Keratinocyte (primary cell): Measurements from ENCODE around the gene MINK1.

Experiments used
- EZH2 ChIP-seq: IDR thresholded peaks from one replicate; pipeline ENCODE4 v1.6.1; 2012; ENCODE audit warnings: inconsistent platforms, mild to moderate bottlenecking, low read length, moderate library complexity
- TF ChIP-seq, protein P1 (sequence below), 3 experiments: IDR thresholded peaks in 1 of 3; conservative IDR thresholded peaks in 1 of 3; optimal IDR thresholded peaks in 1 of 3; 2 replicates in 2 of 3; 3 replicates in 1 of 3; pipeline versions ENCODE3 to v1.5.1; 2011; ENCODE audit warnings: low read length in 3 of 3, mild to moderate bottlenecking in 3 of 3, moderate library complexity in 2 of 3, control low read depth in 1 of 3, inconsistent platforms in 1 of 3; ENCODE audit not compliant: insufficient read depth in 2 of 3; ENCODE audit errors: extremely low read depth in 1 of 3

DNA sequence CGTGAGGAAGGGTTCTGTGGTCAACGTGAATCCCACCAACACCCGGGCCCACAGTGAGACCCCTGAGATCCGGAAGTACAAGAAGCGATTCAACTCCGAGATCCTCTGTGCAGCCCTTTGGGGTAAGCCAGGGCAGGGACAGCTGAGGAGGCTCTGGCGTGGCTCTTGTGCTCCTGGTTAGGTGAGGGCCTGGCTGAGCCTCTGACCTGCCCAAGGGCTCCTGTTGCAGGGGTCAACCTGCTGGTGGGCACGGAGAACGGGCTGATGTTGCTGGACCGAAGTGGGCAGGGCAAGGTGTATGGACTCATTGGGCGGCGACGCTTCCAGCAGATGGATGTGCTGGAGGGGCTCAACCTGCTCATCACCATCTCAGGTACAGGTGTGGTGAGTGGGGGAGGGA, 62.0 kb downstream of the MINK1 start:
- TF ChIP-seq, protein P1, sequence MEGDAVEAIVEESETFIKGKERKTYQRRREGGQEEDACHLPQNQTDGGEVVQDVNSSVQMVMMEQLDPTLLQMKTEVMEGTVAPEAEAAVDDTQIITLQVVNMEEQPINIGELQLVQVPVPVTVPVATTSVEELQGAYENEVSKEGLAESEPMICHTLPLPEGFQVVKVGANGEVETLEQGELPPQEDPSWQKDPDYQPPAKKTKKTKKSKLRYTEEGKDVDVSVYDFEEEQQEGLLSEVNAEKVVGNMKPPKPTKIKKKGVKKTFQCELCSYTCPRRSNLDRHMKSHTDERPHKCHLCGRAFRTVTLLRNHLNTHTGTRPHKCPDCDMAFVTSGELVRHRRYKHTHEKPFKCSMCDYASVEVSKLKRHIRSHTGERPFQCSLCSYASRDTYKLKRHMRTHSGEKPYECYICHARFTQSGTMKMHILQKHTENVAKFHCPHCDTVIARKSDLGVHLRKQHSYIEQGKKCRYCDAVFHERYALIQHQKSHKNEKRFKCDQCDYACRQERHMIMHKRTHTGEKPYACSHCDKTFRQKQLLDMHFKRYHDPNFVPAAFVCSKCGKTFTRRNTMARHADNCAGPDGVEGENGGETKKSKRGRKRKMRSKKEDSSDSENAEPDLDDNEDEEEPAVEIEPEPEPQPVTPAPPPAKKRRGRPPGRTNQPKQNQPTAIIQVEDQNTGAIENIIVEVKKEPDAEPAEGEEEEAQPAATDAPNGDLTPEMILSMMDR (optimal IDR thresholded peaks at IDR 0.05 in 1 of 3, IDR thresholded peaks at IDR 0.05 in 1 of 3, conservative IDR thresholded peaks at IDR 0.05 in 1 of 3; ENCODE audit: extremely low read depth in 1 of 3, insufficient read depth in 2 of 3, low read length in 3 of 3), result no peak
- TF ChIP-seq EZH2, result no peak
